ENCODE data around the gene TTLL10.

The TTLL10 gene

GRCh38 chr1:1181938-1182410 lies 8.3 kb downstream of the TTLL10 start:
- no peak for TF ChIP-seq CTCF (IDR thresholded peaks at IDR 0.05; ENCODE audit: insufficient read depth, missing control alignments)

GRCh38 chr1:1182491-1183220 lies 9.0 kb downstream of the TTLL10 start:
- DNase-seq (ENCODE audit: insufficient read length, low spot score), result no peak
- FAIRE-seq, result no peak
- no peak for TF ChIP-seq CTCF (IDR thresholded peaks at IDR 0.05; ENCODE audit: insufficient read depth, missing control alignments)

More at GRCh38 chr1:1181938-1182410, 8.3 kb downstream of the TTLL10 start:
- FAIRE-seq (no peak), DNase-seq (ENCODE audit: insufficient read length, low spot score) (no peak)

GRCh38 chr1:1183221-1183747 lies 9.6 kb downstream of the TTLL10 start:
- FAIRE-seq (no peak), DNase-seq (ENCODE audit: insufficient read length, low spot score) (no peak)
- TF ChIP-seq CTCF (IDR thresholded peaks at IDR 0.05; ENCODE audit: insufficient read depth, missing control alignments), result no peak

- no peak for FAIRE-seq
- DNase-seq (ENCODE audit: insufficient read length, low spot score), result no peak
These were observed 10.4 kb downstream of the TTLL10 start for GRCh38 chr1:1183833-1184775.

GRCh38 chr1:1185101-1185765 lies 11.6 kb downstream of the TTLL10 start:
- FAIRE-seq (no peak), DNase-seq (ENCODE audit: insufficient read length, low spot score) (no peak)
- no peak for TF ChIP-seq CTCF (IDR thresholded peaks at IDR 0.05; ENCODE audit: insufficient read depth, missing control alignments)

More at GRCh38 chr1:1183833-1184775, 10.4 kb downstream of the TTLL10 start:
- no peak for TF ChIP-seq CTCF (IDR thresholded peaks at IDR 0.05; ENCODE audit: insufficient read depth, missing control alignments)

- FAIRE-seq, result no peak
- no peak for TF ChIP-seq CTCF (IDR thresholded peaks at IDR 0.05; ENCODE audit: insufficient read depth, missing control alignments)
- DNase-seq (ENCODE audit: insufficient read length, low spot score), result no peak
These were observed 14.3 kb downstream of the TTLL10 start for GRCh38 chr1:1187938-1188337.

Data from D721Med (cell line).